ENCODE results near the gene ATP6V1G3. TPM values are rescaled to one million over a fixed set of nuclear protein-coding genes. Genes with fewer than 3 reads are reported as not detected.

ATP6V1G3 gene
- total and polyA plus RNA-seq, 9 of the 15 experiments (the other 6 are each of a cell fraction or from before 2014, with no cell fraction given) = 0.32 TPM; not detected in 8

GRCh38 chr1:198542632-198543031 lies 2.2 kb upstream of the ATP6V1G3 start:
- ATAC-seq (no peak), FAIRE-seq (no peak), DNase-seq (ENCODE audit: extremely low read depth in 1 of 4, low spot score in 3 of 4) (no peak)
- H3K79me2 ChIP-seq (ENCODE audit: control insufficient read depth, insufficient read depth, low read length) = no peaks in the 10 kb centered on the region
- WGBS (ENCODE audit: insufficient coverage, low coverage, missing lambda C conversion rate) = 25% methylated on average over 1 of the region's 1 CpG
- TF ChIP-seq ZFP91 (CRISPR knock-in tag; IDR thresholded peaks at IDR 0.05) = no peak
- TF ChIP-seq, protein P1, sequence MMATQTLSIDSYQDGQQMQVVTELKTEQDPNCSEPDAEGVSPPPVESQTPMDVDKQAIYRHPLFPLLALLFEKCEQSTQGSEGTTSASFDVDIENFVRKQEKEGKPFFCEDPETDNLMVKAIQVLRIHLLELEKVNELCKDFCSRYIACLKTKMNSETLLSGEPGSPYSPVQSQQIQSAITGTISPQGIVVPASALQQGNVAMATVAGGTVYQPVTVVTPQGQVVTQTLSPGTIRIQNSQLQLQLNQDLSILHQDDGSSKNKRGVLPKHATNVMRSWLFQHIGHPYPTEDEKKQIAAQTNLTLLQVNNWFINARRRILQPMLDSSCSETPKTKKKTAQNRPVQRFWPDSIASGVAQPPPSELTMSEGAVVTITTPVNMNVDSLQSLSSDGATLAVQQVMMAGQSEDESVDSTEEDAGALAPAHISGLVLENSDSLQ (IDR thresholded peaks at IDR 0.05) = peak; percentile 65
- H3K4me1 ChIP-seq (replicated peaks in 1 of 2; ENCODE audit: control insufficient read depth in 2 of 2, insufficient read depth in 2 of 2, low read length in 2 of 2) = no peaks in the 10 kb centered on the region
- H4K20me1 ChIP-seq (replicated peaks; ENCODE audit: control insufficient read depth, insufficient read depth, low read length) = no peaks in the 10 kb centered on the region
- H2AFZ ChIP-seq (ENCODE audit: low read depth, low read length) = no peak overlapping the region
- BruUV-seq (replicated peaks) = no TSS peak
- in situ Hi-C loops (cut with MboI) (no loop called here), intact Hi-C loops (cut with micrococcal nuclease) (no loop called here)
- ChIA-PET CTCF (ENCODE audit: low intra/inter-chr PET ratio) (no interaction called here), POLR2A (interaction anchor here (0.9 kb wide), 1 partner anchor 114 kb away, joined by 3 read pairs; no protein-coding TSS in a partner anchor)
- no peak overlapping the region for H3K4me2 ChIP-seq (ENCODE audit: insufficient read depth, low read length)
- no peaks in the 10 kb centered on the region for H3K9me3 ChIP-seq (replicated peaks; ENCODE audit: control insufficient read depth, insufficient read depth, low read depth, low read length)
- H3K36me3 ChIP-seq (ENCODE audit: control insufficient read depth, insufficient read depth, low read length) = no peaks in the 10 kb centered on the region
- no peaks in the 10 kb centered on the region for H3K9me1 ChIP-seq (ENCODE audit: control insufficient read depth, insufficient read depth, low read length)
- no peak overlapping the region for H3K4me3 ChIP-seq
- H3K27ac ChIP-seq (ENCODE audit: extremely low read depth, low read depth, low read length) = no peak overlapping the region
- no peaks in the 10 kb centered on the region for H3K27me3 ChIP-seq (ENCODE audit: control insufficient read depth in 2 of 2, insufficient read depth in 2 of 2, low read length in 2 of 2)
- no peak overlapping the region for H3K9ac ChIP-seq (ENCODE audit: insufficient read depth in 1 of 2, low read depth in 2 of 2, low read length in 2 of 2)

- TF ChIP-seq MAFG (tag; conservative IDR thresholded peaks at IDR 0.05) (no peak), CEBPG (CRISPR knock-in tag; IDR thresholded peaks at IDR 0.05) (no peak), CEBPG (tag; conservative IDR thresholded peaks at IDR 0.05 in 1 of 2, IDR thresholded peaks at IDR 0.05 in 1 of 2) (peak in 1 of 2 experiments; percentile 68; a peak in 2 of 4 replicates), ZFPM2 (CRISPR knock-in tag; IDR thresholded peaks at IDR 0.05) (no peak), CEBPB (tag; IDR thresholded peaks at IDR 0.05) (peak; percentile 44; the same call in 1 of the 2 replicates)
- no peak overlapping the region for H2AFZ ChIP-seq (ENCODE audit: low read depth, low read length)
- no peaks in the 10 kb centered on the region for H3K4me1 ChIP-seq (replicated peaks in 1 of 2; ENCODE audit: control insufficient read depth in 2 of 2, insufficient read depth in 2 of 2, low read length in 2 of 2)
- no peak for DNase-seq (ENCODE audit: extremely low read depth in 1 of 4, low spot score in 3 of 4)
- intact Hi-C loops (cut with micrococcal nuclease) = no loop called here
- ChIA-PET CTCF (ENCODE audit: low intra/inter-chr PET ratio) (no interaction called here), POLR2A (interaction anchor here (0.9 kb wide), 1 partner anchor 115 kb away, joined by 3 read pairs; no protein-coding TSS in a partner anchor)
- H3K27me3 ChIP-seq (ENCODE audit: control insufficient read depth in 2 of 2, insufficient read depth in 2 of 2, low read length in 2 of 2) = no peaks in the 10 kb centered on the region
- H3K9ac ChIP-seq (ENCODE audit: insufficient read depth in 1 of 2, low read depth in 2 of 2, low read length in 2 of 2) = no peak overlapping the region
- no peaks in the 10 kb centered on the region for H3K9me3 ChIP-seq (replicated peaks; ENCODE audit: control insufficient read depth, insufficient read depth, low read depth, low read length)
- H3K27ac ChIP-seq (ENCODE audit: extremely low read depth, low read depth, low read length) = no peak overlapping the region
- 20% methylated on average over 3 of the region's 3 CpGs for WGBS (ENCODE audit: insufficient coverage, low coverage, missing lambda C conversion rate)
- no peaks in the 10 kb centered on the region for H4K20me1 ChIP-seq (replicated peaks; ENCODE audit: control insufficient read depth, insufficient read depth, low read length)
- ATAC-seq = no peak
- H3K9me1 ChIP-seq (ENCODE audit: control insufficient read depth, insufficient read depth, low read length) = no peaks in the 10 kb centered on the region
- no peak for FAIRE-seq
- BruUV-seq (replicated peaks) = no TSS peak
- in situ Hi-C loops (cut with MboI) = no loop called here
- no peaks in the 10 kb centered on the region for H3K36me3 ChIP-seq (ENCODE audit: control insufficient read depth, insufficient read depth, low read length)
- no peak overlapping the region for H3K4me2 ChIP-seq (ENCODE audit: insufficient read depth, low read length)
- no peak overlapping the region for H3K4me3 ChIP-seq
- no peaks in the 10 kb centered on the region for H3K79me2 ChIP-seq (ENCODE audit: control insufficient read depth, insufficient read depth, low read length)
These were observed 1.3 kb upstream of the ATP6V1G3 start for GRCh38 chr1:198541737-198542136.

Data from K562 (cell line).